ENCODE data around the gene RORB. TPM values are rescaled to one million over a fixed set of nuclear protein-coding genes. Genes with fewer than 3 reads are reported as not detected.

RORB gene
- polyA plus RNA-seq, 1 donor from 2014 or later = 0.77 TPM

DNA sequence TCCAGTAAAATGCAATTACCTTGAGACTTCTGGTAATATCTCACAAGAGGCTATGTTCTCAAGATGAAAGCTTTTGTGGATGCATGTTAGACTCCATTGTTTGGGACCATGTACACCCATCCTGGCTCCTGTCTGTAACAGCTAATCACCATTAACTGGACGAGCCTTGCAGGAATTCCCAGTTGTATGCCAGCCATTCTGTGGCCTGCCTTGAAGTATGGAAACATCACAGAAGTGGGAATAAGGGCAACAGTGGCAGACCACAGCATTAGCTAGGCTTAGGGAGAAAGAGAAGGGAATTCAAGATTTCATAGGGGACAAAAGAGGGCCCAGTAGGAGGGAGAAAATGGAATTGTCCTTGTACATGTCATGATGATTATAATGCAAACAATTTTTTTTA is 79.0 kb downstream of the RORB start:
- Histone ChIP-seq H3K27me3 (ENCODE audit: insufficient read depth, low read depth, low read length) (no peaks in the 10 kb centered on the region), H3K9me3 (ENCODE audit: low read length) (no peaks in the 10 kb centered on the region), H3K9ac (ENCODE audit: low read length) (no peak overlapping the region), H3K27ac (ENCODE audit: low read length) (no peak overlapping the region), H3K4me3 (ENCODE audit: low read length) (no peak overlapping the region), H3K79me2 (replicated peaks; ENCODE audit: insufficient read depth, low read length) (no peaks in the 10 kb centered on the region), H4K20me1 (ENCODE audit: insufficient read depth) (no peaks in the 10 kb centered on the region), H3F3A (ENCODE audit: insufficient read depth, low read length, poor library complexity, severe bottlenecking) (no peaks in the 10 kb centered on the region), H3K4me2 (ENCODE audit: low read length) (no peak overlapping the region), H3K36me3 (ENCODE audit: insufficient read depth, low read length) (no peaks in the 10 kb centered on the region), H2AFZ (ENCODE audit: low read depth, low read length) (no peak overlapping the region), H3K9me2 (ENCODE audit: insufficient read depth, low read length) (no peaks in the 10 kb centered on the region)
- no peak for TF ChIP-seq EZH2 (IDR thresholded peaks at IDR 0.05; ENCODE audit: borderline replicate concordance, insufficient read depth, low read length, poor library complexity, severe bottlenecking)
- no peak for TF ChIP-seq TAF1 (IDR thresholded peaks at IDR 0.05; ENCODE audit: low read depth)
- TF ChIP-seq RAD21 (conservative IDR thresholded peaks at IDR 0.05) = no peak
- no peak for TF ChIP-seq MXI1 (conservative IDR thresholded peaks at IDR 0.05; ENCODE audit: poor library complexity, severe bottlenecking)
- no peak for TF ChIP-seq SMC3 (conservative IDR thresholded peaks at IDR 0.05; ENCODE audit: poor library complexity)
- TF ChIP-seq, protein P1, sequence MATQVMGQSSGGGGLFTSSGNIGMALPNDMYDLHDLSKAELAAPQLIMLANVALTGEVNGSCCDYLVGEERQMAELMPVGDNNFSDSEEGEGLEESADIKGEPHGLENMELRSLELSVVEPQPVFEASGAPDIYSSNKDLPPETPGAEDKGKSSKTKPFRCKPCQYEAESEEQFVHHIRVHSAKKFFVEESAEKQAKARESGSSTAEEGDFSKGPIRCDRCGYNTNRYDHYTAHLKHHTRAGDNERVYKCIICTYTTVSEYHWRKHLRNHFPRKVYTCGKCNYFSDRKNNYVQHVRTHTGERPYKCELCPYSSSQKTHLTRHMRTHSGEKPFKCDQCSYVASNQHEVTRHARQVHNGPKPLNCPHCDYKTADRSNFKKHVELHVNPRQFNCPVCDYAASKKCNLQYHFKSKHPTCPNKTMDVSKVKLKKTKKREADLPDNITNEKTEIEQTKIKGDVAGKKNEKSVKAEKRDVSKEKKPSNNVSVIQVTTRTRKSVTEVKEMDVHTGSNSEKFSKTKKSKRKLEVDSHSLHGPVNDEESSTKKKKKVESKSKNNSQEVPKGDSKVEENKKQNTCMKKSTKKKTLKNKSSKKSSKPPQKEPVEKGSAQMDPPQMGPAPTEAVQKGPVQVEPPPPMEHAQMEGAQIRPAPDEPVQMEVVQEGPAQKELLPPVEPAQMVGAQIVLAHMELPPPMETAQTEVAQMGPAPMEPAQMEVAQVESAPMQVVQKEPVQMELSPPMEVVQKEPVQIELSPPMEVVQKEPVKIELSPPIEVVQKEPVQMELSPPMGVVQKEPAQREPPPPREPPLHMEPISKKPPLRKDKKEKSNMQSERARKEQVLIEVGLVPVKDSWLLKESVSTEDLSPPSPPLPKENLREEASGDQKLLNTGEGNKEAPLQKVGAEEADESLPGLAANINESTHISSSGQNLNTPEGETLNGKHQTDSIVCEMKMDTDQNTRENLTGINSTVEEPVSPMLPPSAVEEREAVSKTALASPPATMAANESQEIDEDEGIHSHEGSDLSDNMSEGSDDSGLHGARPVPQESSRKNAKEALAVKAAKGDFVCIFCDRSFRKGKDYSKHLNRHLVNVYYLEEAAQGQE (IDR thresholded peaks at IDR 0.05; ENCODE audit: borderline replicate concordance) = no peak
- no peak for TF ChIP-seq POLR2AphosphoS5 (IDR thresholded peaks at IDR 0.05)
- TF ChIP-seq, protein P2, sequence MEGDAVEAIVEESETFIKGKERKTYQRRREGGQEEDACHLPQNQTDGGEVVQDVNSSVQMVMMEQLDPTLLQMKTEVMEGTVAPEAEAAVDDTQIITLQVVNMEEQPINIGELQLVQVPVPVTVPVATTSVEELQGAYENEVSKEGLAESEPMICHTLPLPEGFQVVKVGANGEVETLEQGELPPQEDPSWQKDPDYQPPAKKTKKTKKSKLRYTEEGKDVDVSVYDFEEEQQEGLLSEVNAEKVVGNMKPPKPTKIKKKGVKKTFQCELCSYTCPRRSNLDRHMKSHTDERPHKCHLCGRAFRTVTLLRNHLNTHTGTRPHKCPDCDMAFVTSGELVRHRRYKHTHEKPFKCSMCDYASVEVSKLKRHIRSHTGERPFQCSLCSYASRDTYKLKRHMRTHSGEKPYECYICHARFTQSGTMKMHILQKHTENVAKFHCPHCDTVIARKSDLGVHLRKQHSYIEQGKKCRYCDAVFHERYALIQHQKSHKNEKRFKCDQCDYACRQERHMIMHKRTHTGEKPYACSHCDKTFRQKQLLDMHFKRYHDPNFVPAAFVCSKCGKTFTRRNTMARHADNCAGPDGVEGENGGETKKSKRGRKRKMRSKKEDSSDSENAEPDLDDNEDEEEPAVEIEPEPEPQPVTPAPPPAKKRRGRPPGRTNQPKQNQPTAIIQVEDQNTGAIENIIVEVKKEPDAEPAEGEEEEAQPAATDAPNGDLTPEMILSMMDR (IDR thresholded peaks at IDR 0.05; ENCODE audit: poor library complexity, severe bottlenecking) = no peak
- no peak for TF ChIP-seq EP300 (conservative IDR thresholded peaks at IDR 0.05; ENCODE audit: poor library complexity, severe bottlenecking)

DNA sequence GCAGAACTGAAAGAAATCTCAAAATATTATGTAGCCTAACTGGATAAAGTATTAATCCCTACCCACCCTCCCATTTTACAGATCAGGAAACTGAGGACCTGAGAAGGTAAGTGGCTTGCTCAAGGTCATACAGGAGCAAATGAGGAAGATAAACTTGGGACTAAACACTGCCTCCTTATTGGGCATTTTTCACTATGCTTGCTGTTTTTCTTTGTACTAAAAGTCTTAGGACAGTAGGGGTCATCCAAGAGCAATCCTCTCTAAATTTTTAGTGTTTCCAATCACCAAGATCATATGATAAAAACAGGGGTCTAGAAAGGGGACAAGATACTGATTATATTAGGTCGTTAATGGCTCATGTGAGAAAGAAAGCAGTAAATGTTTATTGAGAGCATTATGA is 80.8 kb downstream of the RORB start:
- no peak overlapping the region for H3K27ac ChIP-seq (ENCODE audit: low read length)
- no peak for TF ChIP-seq RAD21 (conservative IDR thresholded peaks at IDR 0.05)
- TF ChIP-seq, protein P2 (IDR thresholded peaks at IDR 0.05; ENCODE audit: poor library complexity, severe bottlenecking) = no peak
- TF ChIP-seq EZH2 (IDR thresholded peaks at IDR 0.05; ENCODE audit: borderline replicate concordance, insufficient read depth, low read length, poor library complexity, severe bottlenecking) = no peak
- no peak for TF ChIP-seq TAF1 (IDR thresholded peaks at IDR 0.05; ENCODE audit: low read depth)
- no peak for TF ChIP-seq MXI1 (conservative IDR thresholded peaks at IDR 0.05; ENCODE audit: poor library complexity, severe bottlenecking)
- TF ChIP-seq SMC3 (conservative IDR thresholded peaks at IDR 0.05; ENCODE audit: poor library complexity) = no peak
- TF ChIP-seq, protein P1 (IDR thresholded peaks at IDR 0.05; ENCODE audit: borderline replicate concordance) = no peak
- no peak for TF ChIP-seq POLR2AphosphoS5 (IDR thresholded peaks at IDR 0.05)
- no peak for TF ChIP-seq EP300 (conservative IDR thresholded peaks at IDR 0.05; ENCODE audit: poor library complexity, severe bottlenecking)
- no peaks in the 10 kb centered on the region for H3K79me2 ChIP-seq (replicated peaks; ENCODE audit: insufficient read depth, low read length)
- H3K9me2 ChIP-seq (ENCODE audit: insufficient read depth, low read length) = no peaks in the 10 kb centered on the region
- H3K36me3 ChIP-seq (ENCODE audit: insufficient read depth, low read length) = no peaks in the 10 kb centered on the region
- H3K4me3 ChIP-seq (ENCODE audit: low read length) = no peak overlapping the region
- H4K20me1 ChIP-seq (ENCODE audit: insufficient read depth) = no peaks in the 10 kb centered on the region
- no peaks in the 10 kb centered on the region for H3K27me3 ChIP-seq (ENCODE audit: insufficient read depth, low read depth, low read length)
- no peak overlapping the region for H3K4me2 ChIP-seq (ENCODE audit: low read length)
- no peak overlapping the region for H2AFZ ChIP-seq (ENCODE audit: low read depth, low read length)
- H3F3A ChIP-seq (ENCODE audit: insufficient read depth, low read length, poor library complexity, severe bottlenecking) = no peaks in the 10 kb centered on the region
- no peaks in the 10 kb centered on the region for H3K9me3 ChIP-seq (ENCODE audit: low read length)
- H3K9ac ChIP-seq (ENCODE audit: low read length) = no peak overlapping the region

Measured in neural cell (in vitro differentiated cells).